Measurements from ENCODE around the gene STMN3.
"Not testable (repeated sequence)": the region's sequence is repeated elsewhere in the genome, so short reads cannot be mapped to it uniquely, and the experiment has no call there.

STMN3 gene

GRCh38 chr20:63612276-63612931 lies 40.8 kb downstream of the STMN3 start:
- DNase-seq (ENCODE audit: low read depth), result no peak

GRCh38 chr20:63611646-63612045 lies 41.6 kb downstream of the STMN3 start:
- DNase-seq (ENCODE audit: low read depth), result no peak

GRCh38 chr20:63610581-63611435 lies 42.4 kb downstream of the STMN3 start:
- DNase-seq (ENCODE audit: low read depth), result no peak

- no peak for DNase-seq (ENCODE audit: low read depth)
Measured at GRCh38 chr20:63606686-63607085, 46.5 kb downstream of the STMN3 start.

GRCh38 chr20:63602321-63602720 lies 50.9 kb downstream of the STMN3 start:
- no peak for DNase-seq (ENCODE audit: low read depth)

GRCh38 chr20:63601679-63602078 lies 51.5 kb downstream of the STMN3 start:
- not testable (repeated sequence) for DNase-seq (ENCODE audit: low read depth)

GRCh38 chr20:63599396-63600050 lies 53.7 kb downstream of the STMN3 start:
- no peak for DNase-seq (ENCODE audit: low read depth)

- DNase-seq (ENCODE audit: low read depth), result no peak
Measured at GRCh38 chr20:63598479-63599395, 54.5 kb downstream of the STMN3 start.

- DNase-seq (ENCODE audit: low read depth), result no peak
Measured at GRCh38 chr20:63597651-63598478, 55.4 kb downstream of the STMN3 start.

GRCh38 chr20:63596423-63596822 lies 56.8 kb downstream of the STMN3 start:
- no peak for DNase-seq (ENCODE audit: low read depth)

- no peak for DNase-seq (ENCODE audit: low read depth)
Measured at GRCh38 chr20:63595416-63596127, 57.7 kb downstream of the STMN3 start.

GRCh38 chr20:63594043-63594561 lies 59.1 kb downstream of the STMN3 start:
- peak; percentile 82 for DNase-seq (ENCODE audit: low read depth)

- no peak for DNase-seq (ENCODE audit: low read depth)
Measured at GRCh38 chr20:63592661-63593060, 60.6 kb downstream of the STMN3 start.

- no peak for DNase-seq (ENCODE audit: low read depth)
Measured at GRCh38 chr20:63591786-63592355, 61.4 kb downstream of the STMN3 start.

GRCh38 chr20:63591147-63591533 lies 62.1 kb downstream of the STMN3 start:
- DNase-seq (ENCODE audit: low read depth), result no peak

- DNase-seq (ENCODE audit: low read depth), result no peak
Measured at GRCh38 chr20:63590218-63591146, 62.7 kb downstream of the STMN3 start.

All from GM04503 (cell line).